ENCODE measurements around the gene POU2F1. TPM values are rescaled to one million over a fixed set of nuclear protein-coding genes. Genes with fewer than 3 reads are reported as not detected.
A peak's percentile ranks its signal among the peaks of the same experiment; 100 is the strongest.

The POU2F1 gene
- total and polyA plus RNA-seq, 11 donors = 2.4 to 13.4 (median 8.8) TPM

GRCh38 chr1:167438171-167439138, 217.8 kb downstream of the POU2F1 start:
- Histone ChIP-seq H3K4me1 (peaks cover 0 to 14% (median 9%) of the 10 kb centered on the region in 12 donors), H3K4me3 (peak overlapping the region in 1 of 12 donors; percentile 57), H3K9me3 (no peaks in the 10 kb centered on the region), H3K27me3 (peaks cover 0 to 18% (median 10%) of the 10 kb centered on the region in 9 donors), H3K27ac (no peak overlapping the region), H3K36me3 (no peaks in the 10 kb centered on the region)
- TF ChIP-seq CTCF (IDR thresholded peaks at IDR 0.05) = no peak
- no peak for TF ChIP-seq POLR2A (IDR thresholded peaks at IDR 0.05)
- intact Hi-C loops (cut with DNase I) = no loop called here
- ATAC-seq (no peak), DNase-seq (no peak)
- 77 to 82% (median 78%) methylated on average over 16 to 17 of the region's 17 CpGs for WGBS, 4 donors

GRCh38 chr1:167439301-167439988, 218.8 kb downstream of the POU2F1 start:
- Histone ChIP-seq H3K4me3 (peak overlapping the region in 10 of 12 donors; percentile 20 to 57 (median 42)), H3K36me3 (no peaks in the 10 kb centered on the region), H3K27me3 (peaks cover 0 to 18% (median 10%) of the 10 kb centered on the region in 9 donors), H3K9me3 (no peaks in the 10 kb centered on the region), H3K27ac (no peak overlapping the region), H3K4me1 (peaks cover 0 to 14% (median 9%) of the 10 kb centered on the region in 12 donors)
- 4 to 15% (median 7%) methylated on average over 22 to 49 of the region's 49 CpGs for WGBS, 4 donors
- peak in 2 of 4 donors; percentile 33 to 53 for ATAC-seq
- intact Hi-C loops (cut with DNase I) = no loop called here
- peak in 2 of 5 donors; percentile 41 to 44 for DNase-seq
- TF ChIP-seq POLR2A (IDR thresholded peaks at IDR 0.05) (no peak), CTCF (IDR thresholded peaks at IDR 0.05) (peak in 3 of 12 donors; percentile 25 to 27 (median 26))

GRCh38 chr1:167440345-167440744, 219.7 kb downstream of the POU2F1 start:
- WGBS, 4 donors = 94 to 98% (median 97%) methylated on average over 4 of the region's 4 CpGs
- peaks cover 0 to 18% (median 10%) of the 10 kb centered on the region in 9 donors for H3K27me3 ChIP-seq
- H3K27ac ChIP-seq = no peak overlapping the region
- peaks cover 0 to 14% (median 9%) of the 10 kb centered on the region in 12 donors for H3K4me1 ChIP-seq
- no peak for TF ChIP-seq POLR2A (IDR thresholded peaks at IDR 0.05)
- no peak for TF ChIP-seq CTCF (IDR thresholded peaks at IDR 0.05)
- intact Hi-C loops (cut with DNase I) = loop anchor here in 8 of 10 donors (1.0 to 10.0 kb wide), 7 partner anchors 92 to 374 kb away; no protein-coding TSS in a partner anchor
- ATAC-seq (no peak), DNase-seq (no peak)
- H3K36me3 ChIP-seq = no peaks in the 10 kb centered on the region
- no peaks in the 10 kb centered on the region for H3K9me3 ChIP-seq
- no peak overlapping the region for H3K4me3 ChIP-seq
